Measurements from ENCODE around the gene ZNF197.

DNA sequence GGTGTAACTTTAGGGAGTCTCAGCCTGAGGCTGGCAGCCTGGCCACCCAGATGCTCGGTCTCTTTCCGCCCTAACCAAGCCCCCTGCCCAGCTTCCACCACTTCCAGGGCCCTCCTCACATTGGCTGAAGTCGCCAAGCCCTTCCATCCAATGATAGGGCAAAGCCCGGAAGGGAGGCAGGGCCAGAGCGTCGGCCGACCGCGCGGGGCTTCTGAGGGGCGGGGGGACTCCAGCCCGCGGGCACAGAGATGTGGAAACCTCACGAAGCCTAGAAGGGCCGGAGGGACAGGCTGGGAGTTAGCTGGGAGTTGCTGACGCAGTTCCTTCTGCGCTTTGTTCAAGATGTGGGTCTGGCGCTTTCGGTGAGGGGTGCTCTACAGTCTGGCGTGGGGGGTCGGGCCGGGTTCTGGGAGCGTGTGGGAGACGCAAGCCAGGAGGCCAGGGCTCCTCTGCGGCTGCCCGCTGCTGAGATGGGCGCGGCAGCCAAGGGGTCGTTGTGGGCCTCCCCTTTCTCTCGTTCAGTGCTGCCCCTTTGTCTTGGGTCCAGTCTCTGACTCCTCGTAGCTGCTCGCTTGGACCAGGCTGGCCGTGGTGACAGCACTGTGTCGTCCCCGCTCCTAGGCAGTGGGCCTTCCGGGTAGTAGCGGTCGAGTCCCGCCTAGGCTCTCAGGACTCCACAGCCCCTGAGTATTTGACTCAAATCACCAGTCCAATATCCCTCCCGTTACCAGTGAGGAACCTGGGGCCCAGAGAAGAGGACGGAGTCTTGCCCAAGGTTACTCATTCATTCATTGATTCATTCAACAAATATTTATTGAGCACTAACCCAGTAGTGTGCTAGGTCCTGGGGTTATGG is 40.0 kb upstream of the ZNF197 start, which contains the start of gene ZNF660:
- TF ChIP-seq, protein P1, sequence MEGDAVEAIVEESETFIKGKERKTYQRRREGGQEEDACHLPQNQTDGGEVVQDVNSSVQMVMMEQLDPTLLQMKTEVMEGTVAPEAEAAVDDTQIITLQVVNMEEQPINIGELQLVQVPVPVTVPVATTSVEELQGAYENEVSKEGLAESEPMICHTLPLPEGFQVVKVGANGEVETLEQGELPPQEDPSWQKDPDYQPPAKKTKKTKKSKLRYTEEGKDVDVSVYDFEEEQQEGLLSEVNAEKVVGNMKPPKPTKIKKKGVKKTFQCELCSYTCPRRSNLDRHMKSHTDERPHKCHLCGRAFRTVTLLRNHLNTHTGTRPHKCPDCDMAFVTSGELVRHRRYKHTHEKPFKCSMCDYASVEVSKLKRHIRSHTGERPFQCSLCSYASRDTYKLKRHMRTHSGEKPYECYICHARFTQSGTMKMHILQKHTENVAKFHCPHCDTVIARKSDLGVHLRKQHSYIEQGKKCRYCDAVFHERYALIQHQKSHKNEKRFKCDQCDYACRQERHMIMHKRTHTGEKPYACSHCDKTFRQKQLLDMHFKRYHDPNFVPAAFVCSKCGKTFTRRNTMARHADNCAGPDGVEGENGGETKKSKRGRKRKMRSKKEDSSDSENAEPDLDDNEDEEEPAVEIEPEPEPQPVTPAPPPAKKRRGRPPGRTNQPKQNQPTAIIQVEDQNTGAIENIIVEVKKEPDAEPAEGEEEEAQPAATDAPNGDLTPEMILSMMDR (IDR thresholded peaks at IDR 0.05): no peak
- TF ChIP-seq POLR2A (IDR thresholded peaks at IDR 0.05): no peak

Measured in lower leg skin (tissue), 3 donors.